GM18868 (cell line): ENCODE measurements around the gene OR2A14.
A peak's percentile ranks its signal among the peaks of the same experiment; 100 is the strongest.
"Not testable (repeated sequence)": the region's sequence is repeated elsewhere in the genome, so short reads cannot be mapped to it uniquely, and the experiment has no call there.

Experiments
- ATAC-seq: cut with Tn5 transposase; IDR thresholded peaks from one replicate; pipeline ENCODE4 v1.9.1; 2021; ENCODE audit warnings: mild to moderate bottlenecking, moderate library complexity; ENCODE audit not compliant: unreplicated experiment

The OR2A14 gene

DNA sequence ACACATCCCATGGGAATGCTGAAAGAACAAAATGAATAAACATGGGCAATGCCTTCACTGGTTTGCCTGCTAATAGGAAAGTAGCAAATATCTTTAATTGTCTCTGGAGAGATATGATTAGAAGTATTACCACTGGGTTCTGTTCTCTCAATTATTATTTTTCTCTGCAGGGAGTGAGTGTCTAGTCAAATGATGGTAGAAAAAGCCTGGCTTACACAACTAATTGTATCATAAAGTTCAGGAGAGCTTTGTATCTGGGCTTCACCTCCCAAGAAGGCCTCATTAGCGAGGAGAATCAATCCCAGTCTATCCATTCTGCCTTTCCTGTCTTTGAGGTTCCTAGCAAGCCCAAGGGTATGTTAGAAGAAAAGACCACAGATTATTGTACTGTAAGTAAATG lies at the start of gene OR2A14:
Gene OR2A14 (plus strand): TSS at position 301 of the 400 bp plus-strand sequence. CDS start 5,937 bp downstream, outside the sequence.
- no peak for ATAC-seq

- ATAC-seq: no peak
These were observed 48.6 kb upstream of the OR2A14 start for GRCh38 chr7:144074374-144074773.

DNA sequence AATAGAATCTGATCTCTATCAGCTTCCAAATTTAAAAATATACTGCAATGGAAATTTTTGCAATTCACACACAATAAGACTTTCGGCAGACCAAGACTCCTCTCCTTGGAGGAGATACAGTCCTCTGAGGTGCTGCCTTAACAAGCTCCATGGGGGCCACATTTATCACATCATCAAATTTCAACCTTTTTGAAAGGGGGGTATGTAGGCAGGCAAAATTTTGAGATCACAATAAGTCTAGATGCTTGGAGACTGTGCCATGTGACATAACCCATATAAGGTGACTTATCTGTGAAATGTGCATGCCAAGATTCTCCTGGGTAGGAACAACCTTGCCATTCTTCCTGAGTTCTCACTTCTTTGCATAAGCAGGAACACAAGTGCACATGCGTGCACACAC lies 37.0 kb upstream of the OR2A14 start, which contains the start of gene OR2A12:
Gene OR2A12 (plus strand): TSS at position 301 of the 400 bp plus-strand sequence. CDS start 8,830 bp downstream, outside the sequence.
- no peak for ATAC-seq

DNA sequence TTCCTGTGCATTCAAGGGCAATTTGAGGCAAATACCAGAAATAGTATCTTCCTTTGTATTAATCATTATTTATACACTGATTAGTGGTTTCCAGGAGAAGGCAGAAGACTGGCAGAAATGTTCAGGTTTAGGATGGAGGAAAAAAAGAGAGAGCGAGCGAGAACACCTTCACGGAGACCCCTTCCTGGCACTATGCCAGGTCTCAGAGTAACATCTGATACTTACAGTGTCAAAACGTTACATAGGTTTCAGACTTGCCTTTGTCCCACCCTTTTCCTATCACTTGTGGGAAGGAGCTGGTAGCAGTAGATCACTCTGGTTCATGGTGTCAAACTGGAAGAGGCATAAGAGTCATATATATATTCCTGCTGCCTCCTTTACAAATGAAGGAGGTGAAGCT lies 36.2 kb upstream of the OR2A14 start:
- no peak for ATAC-seq

GRCh38 chr7:144087230-144087629 lies 35.7 kb upstream of the OR2A14 start:
- ATAC-seq: no peak

GRCh38 chr7:144090667-144091066 lies 32.3 kb upstream of the OR2A14 start:
- no peak for ATAC-seq

- ATAC-seq: no peak
These were observed 24.2 kb upstream of the OR2A14 start for GRCh38 chr7:144098776-144099175.

DNA sequence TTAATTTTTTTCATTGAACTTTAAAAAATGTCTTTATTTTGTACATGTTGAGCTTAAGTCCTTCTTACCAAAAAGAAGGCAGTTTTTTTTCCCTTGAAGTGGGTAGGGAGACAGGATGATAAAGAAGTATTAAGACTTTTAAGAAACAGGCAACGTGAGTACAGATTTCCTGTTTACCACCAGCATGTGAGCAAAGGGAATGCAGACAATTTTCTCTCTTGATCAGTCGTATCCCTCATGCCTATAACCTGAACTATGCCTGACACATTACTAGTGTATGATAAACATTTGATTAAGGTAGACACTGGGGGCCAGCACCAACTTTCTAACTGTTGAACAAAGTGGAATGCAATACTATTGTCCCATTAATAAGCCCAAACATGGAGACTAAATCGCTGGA lies 22.4 kb upstream of the OR2A14 start:
- no peak for ATAC-seq

- ATAC-seq: no peak
These were observed 20.9 kb upstream of the OR2A14 start for GRCh38 chr7:144102041-144102440.

GRCh38 chr7:144105211-144105610 lies 17.8 kb upstream of the OR2A14 start:
- ATAC-seq: no peak

- no peak for ATAC-seq
These were observed 13.7 kb upstream of the OR2A14 start, which contains the start of gene OR2A2 for GRCh38 chr7:144109283-144109682. TSS of gene OR2A2 (plus strand) at chr7:144109583. CDS start at chr7:144109583, 0 bp downstream.

DNA sequence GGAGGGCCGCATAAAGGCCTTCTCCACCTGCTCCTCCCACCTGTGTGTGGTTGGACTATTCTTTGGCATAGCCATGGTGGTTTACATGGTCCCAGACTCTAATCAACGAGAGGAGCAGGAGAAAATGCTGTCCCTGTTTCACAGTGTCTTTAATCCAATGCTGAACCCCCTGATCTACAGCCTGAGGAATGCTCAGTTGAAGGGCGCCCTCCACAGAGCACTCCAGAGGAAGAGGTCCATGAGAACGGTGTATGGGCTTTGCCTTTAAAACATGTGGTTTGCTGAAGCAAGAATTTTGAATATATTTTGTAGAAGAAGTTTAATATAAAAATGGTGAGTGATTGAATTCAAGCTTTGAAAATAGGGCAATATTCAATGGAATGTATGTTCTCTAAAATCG lies 12.7 kb upstream of the OR2A14 start:
- ATAC-seq: no peak

GRCh38 chr7:144113651-144114050 lies 9.3 kb upstream of the OR2A14 start:
- no peak for ATAC-seq

DNA sequence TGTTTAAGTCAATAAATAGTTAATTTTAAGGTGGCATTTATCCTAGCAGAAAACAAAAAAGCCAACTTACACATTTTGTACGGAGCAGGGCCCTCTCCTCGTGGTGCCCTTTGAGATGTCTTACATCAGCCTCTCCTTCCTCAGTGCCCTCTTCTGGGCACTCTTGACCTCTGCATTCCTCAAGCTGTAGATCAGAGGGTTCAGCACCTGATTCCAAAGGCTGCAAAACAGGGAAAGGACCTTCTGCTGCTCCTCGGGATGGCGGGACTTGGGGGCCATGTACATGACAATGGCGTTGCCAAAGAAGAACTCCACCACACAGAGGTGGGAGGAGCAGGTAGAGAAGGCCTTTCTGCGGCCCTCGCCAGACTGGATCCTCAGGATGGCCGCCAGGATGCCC lies 4.6 kb upstream of the OR2A14 start:
- no peak for ATAC-seq

DNA sequence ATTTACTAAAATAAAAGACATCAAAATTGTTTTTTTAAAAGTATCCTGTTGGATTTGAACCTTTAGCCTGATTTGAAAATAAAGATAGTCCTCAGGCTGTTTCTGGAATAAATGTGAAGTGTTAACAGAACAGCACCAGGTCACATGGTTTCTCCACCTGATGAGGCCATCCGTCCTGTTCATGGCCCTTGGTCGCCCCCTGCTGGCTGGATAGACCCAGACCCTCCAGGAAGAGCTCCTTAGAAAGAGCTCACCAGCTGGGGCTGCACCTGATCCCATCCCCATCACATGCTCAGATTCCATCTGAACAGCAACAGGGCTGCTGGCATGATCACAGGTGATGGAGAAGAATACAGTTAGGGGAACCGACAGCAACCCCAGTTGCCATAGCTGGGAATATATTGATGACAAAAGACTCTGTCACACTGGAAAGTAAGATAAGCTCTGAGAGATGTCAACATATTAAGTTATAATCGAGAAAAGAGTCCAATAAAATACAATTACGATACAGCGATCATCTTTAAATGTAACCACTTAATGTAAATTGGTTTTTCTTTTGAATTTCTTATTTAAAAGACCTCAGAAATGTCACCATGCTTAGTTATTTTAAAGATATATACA lies 4.8 kb downstream of the OR2A14 start:
- ATAC-seq: peak; percentile 100

- ATAC-seq: not testable (repeated sequence)
These were observed 6.6 kb downstream of the OR2A14 start for GRCh38 chr7:144129601-144130000.

- ATAC-seq: no peak
These were observed 7.8 kb downstream of the OR2A14 start for GRCh38 chr7:144130730-144131129.

- ATAC-seq: no peak
These were observed 9.3 kb downstream of the OR2A14 start for GRCh38 chr7:144132262-144132661.

- ATAC-seq: no peak
These were observed 10.3 kb downstream of the OR2A14 start for GRCh38 chr7:144133307-144133706.

GRCh38 chr7:144134116-144134515 lies 11.1 kb downstream of the OR2A14 start:
- ATAC-seq: no peak

- no peak for ATAC-seq
These were observed 14.5 kb downstream of the OR2A14 start for GRCh38 chr7:144137501-144137900.

GRCh38 chr7:144142187-144142586 lies 19.2 kb downstream of the OR2A14 start:
- ATAC-seq: no peak

DNA sequence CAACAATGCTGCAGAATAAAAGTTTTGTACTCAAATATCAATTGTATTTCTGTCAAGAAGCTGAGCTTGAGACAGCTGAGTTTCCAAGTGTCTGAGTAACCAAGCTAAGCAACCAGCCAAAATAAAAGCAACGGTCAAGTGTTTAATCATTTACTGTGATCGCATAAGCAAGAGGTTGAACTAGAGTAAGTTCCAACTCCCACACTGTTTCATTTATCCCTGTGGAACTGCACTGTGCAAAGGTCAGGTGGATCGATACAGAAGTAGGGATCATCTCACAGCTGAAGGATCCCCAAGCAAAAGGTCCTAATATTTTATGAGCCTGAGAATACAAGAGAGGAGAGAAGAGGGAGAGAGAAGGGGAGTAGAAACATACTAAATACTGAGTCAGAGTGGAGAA lies 21.4 kb downstream of the OR2A14 start:
- no peak for ATAC-seq
